WTC11 (cell line): Measurements from ENCODE around the gene GPRC5C. TPM values are rescaled to one million over a fixed set of nuclear protein-coding genes. Genes with fewer than 3 reads are reported as not detected.

Source experiments
- ATAC-seq: fragments of 200-7000 bp; cut with Tn5 transposase; 2 replicates; pipeline ENCODE4 v1.10.0; 2021; ENCODE audit warnings: mild to moderate bottlenecking, moderate library complexity
- CTCF ChIA-PET: fragments of 300-600 bp; sonication (Branson Sonifier 250); formaldehyde crosslinking; loops from one replicate; lab custom pipeline; 2021; ENCODE audit warnings: antibody characterized with exemption; lab: Charles Lee
- POLR2A ChIA-PET: fragments of 350-600 bp; sonication (Branson Sonifier 250); formaldehyde crosslinking; loops from one replicate; lab custom pipeline; 2021; ENCODE audit warnings: antibody characterized with exemption; lab: Charles Lee
- DNase-seq: peaks from one replicate; pipeline ENCODE4 v3.0.0; 2021; ENCODE audit warnings: low spot score
- H3K27ac Mint-ChIP-seq: 2 replicates; pipeline ENCODE4 v1.8.0; 2021; ENCODE audit warnings: mixed read lengths
- H3K27me3 Mint-ChIP-seq: 2 replicates; pipeline ENCODE4 v1.8.0; 2021; ENCODE audit warnings: low read depth, mild to moderate bottlenecking, moderate library complexity, mixed read lengths
- H3K36me3 Mint-ChIP-seq: 2 replicates; pipeline ENCODE4 v1.8.0; 2021; ENCODE audit warnings: mixed read lengths
- H3K4me1 Mint-ChIP-seq: 2 replicates; pipeline ENCODE4 v1.8.0; 2022; ENCODE audit warnings: mixed read lengths
- H3K4me3 Mint-ChIP-seq: 2 replicates; pipeline ENCODE4 v1.8.0; 2021; ENCODE audit warnings: mild to moderate bottlenecking, moderate library complexity, mixed read lengths
- H3K9me3 Mint-ChIP-seq: 2 replicates; pipeline ENCODE4 v1.8.0; 2021; ENCODE audit warnings: mixed read lengths
- ATF6 ChIP-seq: sonication (generic); formaldehyde crosslinking; IDR thresholded peaks from 2 replicates; pipeline ENCODE4 v1.8.1; 2023; ENCODE audit warnings: mild to moderate bottlenecking, missing genetic modification reagents
- EMX1 ChIP-seq: fragments of 250-450 bp; sonication (Bioruptor Pico); IDR thresholded peaks from 2 replicates; pipeline ENCODE4 v1.8.0; 2021; ENCODE audit warnings: mild to moderate bottlenecking
- ETV6 ChIP-seq: sonication (generic); formaldehyde crosslinking; IDR thresholded peaks from 2 replicates; pipeline ENCODE4 v1.8.1; 2022; ENCODE audit warnings: mild to moderate bottlenecking, missing genetic modification reagents
- FOXP4 ChIP-seq: sonication (generic); formaldehyde crosslinking; IDR thresholded peaks from 2 replicates; pipeline ENCODE4 v1.8.0; 2022; ENCODE audit warnings: mild to moderate bottlenecking, missing genetic modification reagents
- IRF1 ChIP-seq: sonication (generic); formaldehyde crosslinking; IDR thresholded peaks from 2 replicates; pipeline ENCODE4 v1.8.0; 2023; ENCODE audit warnings: missing genetic modification reagents
- IRF2 ChIP-seq: sonication (generic); formaldehyde crosslinking; IDR thresholded peaks from 2 replicates; pipeline ENCODE4 v1.8.0; 2022; ENCODE audit warnings: low read depth, missing genetic modification reagents, borderline replicate concordance
- NFE2L1 ChIP-seq: sonication (generic); formaldehyde crosslinking; IDR thresholded peaks from 2 replicates; pipeline ENCODE4 v1.8.1; 2023; ENCODE audit warnings: missing genetic modification reagents
- OVOL2 ChIP-seq: fragments of 250-450 bp; sonication (Bioruptor Pico); IDR thresholded peaks from 2 replicates; pipeline ENCODE4 v1.9.0; 2021; ENCODE audit warnings: mild to moderate bottlenecking, borderline replicate concordance
- SMAD3 ChIP-seq: sonication (generic); formaldehyde crosslinking; IDR thresholded peaks from 2 replicates; pipeline ENCODE4 v1.8.0; 2022; ENCODE audit warnings: missing genetic modification reagents, mild to moderate bottlenecking, borderline replicate concordance
- TCF7 ChIP-seq: sonication (generic); formaldehyde crosslinking; IDR thresholded peaks from 2 replicates; pipeline ENCODE4 v1.8.0; 2022; ENCODE audit warnings: mild to moderate bottlenecking, low read depth, missing genetic modification reagents, moderate library complexity
- TEAD1 ChIP-seq: sonication (generic); formaldehyde crosslinking; IDR thresholded peaks from 2 replicates; pipeline ENCODE4 v1.8.0; 2022; ENCODE audit warnings: mild to moderate bottlenecking, missing genetic modification reagents
- USF1 ChIP-seq: sonication (generic); formaldehyde crosslinking; IDR thresholded peaks from 2 replicates; pipeline ENCODE4 v1.8.0; 2022; ENCODE audit warnings: mild to moderate bottlenecking, missing genetic modification reagents
- ZMAT4 ChIP-seq: fragments of 250-450 bp; sonication (Bioruptor Pico); IDR thresholded peaks from 2 replicates; pipeline ENCODE4 v1.9.0; 2021; ENCODE audit warnings: mild to moderate bottlenecking
- ZNF532 ChIP-seq: fragments of 250-450 bp; sonication (Bioruptor Pico); IDR thresholded peaks from 2 replicates; pipeline ENCODE4 v1.9.0; 2021; ENCODE audit warnings: mild to moderate bottlenecking, borderline replicate concordance
- total RNA-seq: library from RNA; stranded (reverse); gene quantifications from 3 replicates; pipeline ENCODE4 v1.2.3, GENCODE V29; 2021
- TF ChIP-seq, protein P1 (sequence below): sonication (generic); formaldehyde crosslinking; IDR thresholded peaks from 2 replicates; pipeline ENCODE4 v1.8.1; 2022; ENCODE audit warnings: missing genetic modification reagents, borderline replicate concordance
- TF ChIP-seq, protein P2 (sequence below): sonication (generic); formaldehyde crosslinking; IDR thresholded peaks from 2 replicates; pipeline ENCODE4 v1.8.1; 2022; ENCODE audit warnings: low read depth, mild to moderate bottlenecking, moderate library complexity, missing genetic modification reagents, borderline replicate concordance

The GPRC5C gene
- total RNA-seq, 1 experiment from 2014 or later = 19.6 TPM

DNA sequence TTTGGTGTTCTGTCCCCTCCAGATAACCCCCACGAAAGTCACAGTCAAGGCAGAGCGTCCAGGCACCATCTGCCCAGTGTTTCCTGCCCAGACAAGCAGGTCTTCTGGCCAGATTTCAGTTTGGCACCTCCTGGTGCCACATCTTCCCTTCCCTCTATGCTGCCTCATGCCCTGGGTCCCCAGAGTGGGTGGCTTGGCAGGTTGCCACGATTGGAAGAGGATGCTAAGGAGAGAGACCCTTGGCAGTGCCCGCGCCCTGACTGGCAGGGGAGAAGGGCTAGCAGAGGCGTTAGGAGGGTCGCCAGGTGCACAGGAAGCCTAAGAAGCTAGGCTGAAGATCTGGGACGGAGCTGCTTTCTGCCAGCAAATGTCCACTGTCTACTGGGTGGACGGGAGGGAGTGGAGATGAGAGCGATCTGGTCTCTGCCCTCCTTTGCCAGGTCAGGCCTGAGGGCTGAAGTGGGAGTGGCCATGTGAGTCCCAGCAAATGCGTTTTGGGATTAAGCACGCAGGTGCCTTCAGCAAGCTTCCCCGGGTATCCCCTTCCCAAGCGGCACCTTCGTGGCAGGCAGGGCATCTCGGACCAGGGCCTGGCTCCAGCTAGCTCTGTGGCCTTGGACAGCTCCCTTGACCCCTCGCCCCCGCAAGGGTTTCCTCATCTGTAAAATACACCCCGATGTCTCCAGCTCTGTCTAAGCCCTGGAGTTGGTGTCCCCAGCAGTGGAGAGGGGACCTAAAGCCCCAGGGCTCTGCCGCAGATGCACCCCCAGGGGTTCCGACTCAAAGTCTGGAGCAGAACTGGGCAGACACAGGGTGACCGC is 21.2 kb downstream of the GPRC5C start:
- no peak; the same call in 1 of the 2 replicates for ATAC-seq
- H3K4me1 Mint-ChIP-seq = peaks cover 42% of the 10 kb centered on the region
- TF ChIP-seq USF1 (CRISPR knock-in tag) (no peak), OVOL2 (CRISPR knock-in tag) (no peak), EMX1 (no peak), ZMAT4 (no peak), IRF2 (CRISPR knock-in tag) (no peak), ATF6 (CRISPR knock-in tag) (no peak), SMAD3 (CRISPR knock-in tag) (no peak), TCF7 (CRISPR knock-in tag) (no peak), ZNF532 (CRISPR knock-in tag) (no peak), FOXP4 (no peak), NFE2L1 (CRISPR knock-in tag) (no peak), ETV6 (CRISPR knock-in tag) (no peak), TEAD1 (CRISPR knock-in tag) (no peak), IRF1 (CRISPR knock-in tag) (no peak)
- TF ChIP-seq, protein P1, sequence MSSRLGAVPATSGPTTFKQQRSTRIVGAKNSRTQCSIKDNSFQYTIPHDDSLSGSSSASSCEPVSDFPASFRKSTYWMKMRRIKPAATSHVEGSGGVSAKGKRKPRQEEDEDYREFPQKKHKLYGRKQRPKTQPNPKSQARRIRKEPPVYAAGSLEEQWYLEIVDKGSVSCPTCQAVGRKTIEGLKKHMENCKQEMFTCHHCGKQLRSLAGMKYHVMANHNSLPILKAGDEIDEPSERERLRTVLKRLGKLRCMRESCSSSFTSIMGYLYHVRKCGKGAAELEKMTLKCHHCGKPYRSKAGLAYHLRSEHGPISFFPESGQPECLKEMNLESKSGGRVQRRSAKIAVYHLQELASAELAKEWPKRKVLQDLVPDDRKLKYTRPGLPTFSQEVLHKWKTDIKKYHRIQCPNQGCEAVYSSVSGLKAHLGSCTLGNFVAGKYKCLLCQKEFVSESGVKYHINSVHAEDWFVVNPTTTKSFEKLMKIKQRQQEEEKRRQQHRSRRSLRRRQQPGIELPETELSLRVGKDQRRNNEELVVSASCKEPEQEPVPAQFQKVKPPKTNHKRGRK (CRISPR knock-in tag) = no peak
- TF ChIP-seq, protein P2, sequence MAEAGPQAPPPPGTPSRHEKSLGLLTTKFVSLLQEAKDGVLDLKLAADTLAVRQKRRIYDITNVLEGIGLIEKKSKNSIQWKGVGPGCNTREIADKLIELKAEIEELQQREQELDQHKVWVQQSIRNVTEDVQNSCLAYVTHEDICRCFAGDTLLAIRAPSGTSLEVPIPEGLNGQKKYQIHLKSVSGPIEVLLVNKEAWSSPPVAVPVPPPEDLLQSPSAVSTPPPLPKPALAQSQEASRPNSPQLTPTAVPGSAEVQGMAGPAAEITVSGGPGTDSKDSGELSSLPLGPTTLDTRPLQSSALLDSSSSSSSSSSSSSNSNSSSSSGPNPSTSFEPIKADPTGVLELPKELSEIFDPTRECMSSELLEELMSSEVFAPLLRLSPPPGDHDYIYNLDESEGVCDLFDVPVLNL (CRISPR knock-in tag) = no peak
- TF ChIP-seq, all 79 proteins: peak for 0
- H3K36me3 Mint-ChIP-seq = no peaks in the 10 kb centered on the region
- no peaks in the 10 kb centered on the region for H3K9me3 Mint-ChIP-seq
- H3K27me3 Mint-ChIP-seq = peaks cover 25% of the 10 kb centered on the region
- CTCF ChIA-PET = interaction anchor here (0.7 to 9.1 kb wide), 15 partner anchors 9 to 250 kb away, joined by 3 to 151 read pairs (median 7); partner anchors contain the start of genes BTBD17, CD300A and CD300H
- H3K27ac Mint-ChIP-seq = no peak overlapping the region
- H3K4me3 Mint-ChIP-seq = peak overlapping the region; percentile 65
- peak; percentile 36 for DNase-seq
- POLR2A ChIA-PET = interaction anchor here (0.6 to 3.0 kb wide), 6 partner anchors 9 to 334 kb away, joined by 3 to 17 read pairs (median 12); no protein-coding TSS in a partner anchor
